Coronary artery (tissue), 2 donors: Measurements from ENCODE around the gene IDH3G.

ENCODE experiments used
- DNase-seq: peaks from one replicate; pipeline ENCODE4 v3.0.0-alpha.2; 2017; ENCODE audit warnings: low spot score
- H3K27ac ChIP-seq, 2 donors: fragments of 200-600 bp; sonication (generic); one replicate each; pipeline ENCODE4 v1.5.1; 2016 to 2019
- H3K4me3 ChIP-seq: fragments of 200-600 bp; sonication (generic); 2 replicates; pipeline ENCODE4 v1.5.1; 2016; ENCODE audit warnings: mild to moderate bottlenecking, moderate library complexity
- CTCF ChIP-seq: fragments of 200-600 bp; sonication (generic); IDR thresholded peaks from one replicate; pipeline ENCODE4 v1.5.1; 2019; ENCODE audit warnings: antibody characterized with exemption

The IDH3G gene

DNA sequence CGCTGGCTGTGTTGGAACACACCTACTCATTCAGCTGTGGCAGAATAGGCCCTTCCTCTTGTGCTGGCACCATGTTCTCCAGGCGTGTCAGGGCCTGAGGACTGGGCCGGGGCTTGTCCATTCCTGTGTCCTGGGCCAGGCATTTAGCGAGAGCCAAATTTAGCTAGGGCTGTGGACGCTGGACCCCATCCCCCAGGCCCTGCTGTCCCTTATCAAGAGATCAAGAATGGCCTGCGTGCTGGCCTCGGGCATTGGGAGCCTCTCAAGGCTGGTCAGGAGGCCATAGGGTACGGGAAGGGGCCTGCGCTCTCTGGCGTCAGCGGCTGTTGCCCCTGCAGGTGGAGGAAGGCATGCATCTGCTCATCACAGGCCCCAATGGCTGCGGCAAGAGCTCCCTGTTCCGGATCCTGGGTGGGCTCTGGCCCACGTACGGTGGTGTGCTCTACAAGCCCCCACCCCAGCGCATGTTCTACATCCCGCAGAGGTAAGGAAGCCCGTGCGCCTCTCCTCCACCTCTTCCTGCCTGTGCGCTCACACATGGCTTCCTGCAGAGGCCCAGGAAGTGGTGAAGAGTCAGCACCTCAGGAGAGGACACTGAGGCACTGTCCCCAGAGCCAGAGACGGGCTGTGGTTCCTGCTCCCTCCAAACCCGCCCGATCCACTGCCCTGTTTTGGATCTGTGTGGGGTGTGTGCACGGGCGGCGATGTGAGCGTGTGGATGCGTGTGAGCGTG lies 54.3 kb downstream of the IDH3G start:
- no peak for DNase-seq
- TF ChIP-seq CTCF, result no peak
- H3K27ac ChIP-seq, result no peak overlapping the region

DNA sequence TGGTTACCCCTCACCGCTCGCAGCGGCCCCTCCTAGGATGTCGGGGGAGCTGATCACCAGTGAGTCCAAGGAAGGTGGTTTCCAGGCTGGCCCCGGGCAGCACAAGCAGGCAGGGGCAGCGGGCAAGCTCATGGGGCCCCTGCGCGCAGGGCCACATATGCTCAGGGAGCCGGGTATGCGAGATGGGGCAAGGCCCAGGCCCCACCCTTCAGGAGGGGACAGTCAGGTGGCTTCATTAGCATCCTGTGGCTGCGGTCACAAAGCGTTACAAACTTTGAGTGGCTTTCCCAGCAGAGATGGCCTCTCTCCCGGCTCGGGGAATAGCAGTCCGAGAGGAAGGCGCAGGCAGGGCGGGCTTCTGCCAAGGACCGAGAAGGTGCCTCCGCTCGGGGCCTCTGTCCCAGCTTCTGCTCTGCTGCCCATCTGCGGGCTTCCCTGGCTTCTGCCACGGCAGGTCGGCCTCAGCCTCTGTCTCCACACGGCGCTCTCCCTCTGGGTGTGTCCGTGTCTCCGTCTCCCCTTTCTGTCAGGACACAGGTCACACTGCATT lies 56.0 kb downstream of the IDH3G start:
- Histone ChIP-seq H3K27ac (no peak overlapping the region), H3K4me3 (no peak overlapping the region)
- no peak for TF ChIP-seq CTCF
- DNase-seq, result no peak

More for the DNA sequence above, 54.3 kb downstream of the IDH3G start:
- H3K4me3 ChIP-seq, result no peak overlapping the region

DNA sequence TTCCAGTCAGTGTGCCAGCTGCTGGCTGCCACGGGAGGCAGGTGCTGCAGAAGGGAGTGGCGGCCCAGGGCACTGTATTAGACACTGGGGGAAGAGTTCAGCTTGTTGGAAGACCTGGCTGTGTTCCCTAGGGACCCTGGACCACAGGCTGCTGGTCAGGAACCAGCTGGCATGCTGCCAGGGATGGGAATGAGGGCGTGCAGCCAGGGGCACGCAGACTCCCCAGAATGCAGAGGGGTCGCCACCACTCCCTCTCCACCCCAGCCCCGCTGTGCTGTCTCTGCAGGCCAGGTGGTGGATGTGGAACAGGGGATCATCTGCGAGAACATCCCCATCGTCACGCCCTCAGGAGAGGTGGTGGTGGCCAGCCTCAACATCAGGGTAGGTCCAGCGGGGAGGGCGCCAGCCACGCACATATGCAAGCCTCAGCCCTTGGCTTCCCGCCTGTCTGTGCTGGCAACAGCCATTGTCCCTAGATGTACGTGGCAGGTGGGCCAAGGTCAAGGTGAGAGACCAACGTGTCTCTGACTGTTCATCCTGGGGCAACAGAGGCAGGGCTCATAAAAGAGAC lies 57.2 kb downstream of the IDH3G start:
- Histone ChIP-seq H3K27ac (no peak overlapping the region), H3K4me3 (no peak overlapping the region)
- DNase-seq, result no peak
- TF ChIP-seq CTCF, result no peak

GRCh38 chrX:153736071-153736820 lies 57.9 kb downstream of the IDH3G start:
- TF ChIP-seq CTCF, result no peak
- DNase-seq, result no peak
- Histone ChIP-seq H3K27ac (no peak overlapping the region), H3K4me3 (no peak overlapping the region)
